GM23338 (cell line): Measurements from ENCODE around the gene PTPRN2. TPM values are rescaled to one million over a fixed set of nuclear protein-coding genes. Genes with fewer than 3 reads are reported as not detected.

Source experiments
- ATAC-seq: fragments of 200-7000 bp; cut with Tn5 transposase; 3 replicates; pipeline ENCODE4 v1.9.1; 2020
- DNase-seq: peaks from one replicate; pipeline ENCODE4 v3.0.0-alpha.2; 2015; ENCODE audit warnings: low spot score
- H2AFZ ChIP-seq: fragments of 200-600 bp; sonication (generic); 2 replicates; pipeline ENCODE4 v1.8.0; 2016; ENCODE audit warnings: antibody characterized with exemption, mild to moderate bottlenecking, moderate library complexity
- H3F3A ChIP-seq: fragments of 200-600 bp; sonication (generic); replicated peaks from 2 replicates; pipeline ENCODE4 v1.8.0; 2017; ENCODE audit warnings: antibody characterized with exemption, mixed run types, low read depth
- H3K27ac ChIP-seq: fragments of 200-600 bp; sonication (generic); 2 replicates; pipeline ENCODE4 v1.6.1; 2016; ENCODE audit warnings: low read depth
- H3K27me3 ChIP-seq: fragments of 200-600 bp; sonication (generic); 2 replicates; pipeline ENCODE4 v1.8.0; 2016; ENCODE audit warnings: mild to moderate bottlenecking, mixed run types, moderate library complexity; ENCODE audit not compliant: insufficient read depth
- H3K36me3 ChIP-seq: fragments of 200-600 bp; sonication (generic); 2 replicates; pipeline ENCODE4 v1.8.0; 2016; ENCODE audit warnings: mild to moderate bottlenecking; ENCODE audit not compliant: insufficient read depth
- H3K4me1 ChIP-seq: fragments of 200-600 bp; sonication (generic); 2 replicates; pipeline ENCODE4 v1.8.0; 2016; ENCODE audit warnings: mild to moderate bottlenecking, moderate library complexity; ENCODE audit not compliant: insufficient read depth
- H3K4me2 ChIP-seq: fragments of 200-600 bp; sonication (generic); 2 replicates; pipeline ENCODE4 v1.7.1; 2017; ENCODE audit warnings: mixed run types
- H3K4me3 ChIP-seq: fragments of 200-600 bp; sonication (generic); 2 replicates; pipeline ENCODE4 v1.6.1; 2016; ENCODE audit warnings: mixed run types
- H3K79me2 ChIP-seq: fragments of 200-600 bp; sonication (generic); replicated peaks from 2 replicates; pipeline ENCODE4 v1.8.0; 2017; ENCODE audit warnings: mild to moderate bottlenecking; ENCODE audit not compliant: insufficient read depth
- H3K9me2 ChIP-seq: fragments of 200-600 bp; sonication (generic); 2 replicates; pipeline ENCODE4 v1.8.0; 2017; ENCODE audit not compliant: insufficient read depth
- H4K20me1 ChIP-seq: fragments of 200-600 bp; sonication (generic); replicated peaks from 2 replicates; pipeline ENCODE4 v1.8.0; 2017; ENCODE audit warnings: mild to moderate bottlenecking; ENCODE audit not compliant: insufficient read depth
- H3K27ac Mint-ChIP-seq: 2 replicates; pipeline ENCODE4 v1.8.0; 2020; ENCODE audit warnings: inconsistent platforms, mild to moderate bottlenecking, moderate library complexity, mixed read lengths
- H3K27me3 Mint-ChIP-seq: 3 replicates; pipeline ENCODE4 v1.8.0; 2022; ENCODE audit warnings: low read depth, mild to moderate bottlenecking, moderate library complexity, mixed read lengths, inconsistent platforms; ENCODE audit not compliant: insufficient read depth, poor library complexity
- H3K36me3 Mint-ChIP-seq: 3 replicates; pipeline ENCODE4 v1.8.0; 2021; ENCODE audit warnings: low read depth, mild to moderate bottlenecking, inconsistent platforms, moderate library complexity, mixed read lengths
- H3K4me1 Mint-ChIP-seq: 3 replicates; pipeline ENCODE4 v1.8.0; 2020; ENCODE audit warnings: mild to moderate bottlenecking, inconsistent platforms, mixed read lengths
- H3K4me3 Mint-ChIP-seq: 3 replicates; pipeline ENCODE4 v1.8.0; 2021; ENCODE audit warnings: moderate library complexity, mild to moderate bottlenecking, inconsistent platforms, mixed read lengths
- H3K9me3 Mint-ChIP-seq: 3 replicates; pipeline ENCODE4 v1.8.0; 2020; ENCODE audit warnings: moderate library complexity, mild to moderate bottlenecking, inconsistent platforms, mixed read lengths
- EZH2 ChIP-seq: fragments of 200-600 bp; sonication (generic); IDR thresholded peaks from one replicate; pipeline ENCODE4 v1.8.0; 2017; ENCODE audit warnings: antibody characterized with exemption, mild to moderate bottlenecking, low read depth; ENCODE audit not compliant: unreplicated experiment
- NANOG ChIP-seq: IDR thresholded peaks from 2 replicates; pipeline ENCODE4 v1.6.1; 2016; ENCODE audit warnings: antibody characterized with exemption, borderline replicate concordance
- POLR2AphosphoS5 ChIP-seq: IDR thresholded peaks from 2 replicates; pipeline ENCODE4 v1.6.1; 2016; ENCODE audit warnings: antibody characterized with exemption, low read depth
- STAT1 ChIP-seq: IDR thresholded peaks from one replicate; pipeline ENCODE4 v1.6.1; 2016; ENCODE audit warnings: antibody characterized with exemption; ENCODE audit not compliant: unreplicated experiment
- ZNF114 ChIP-seq: fragments of 250-450 bp; sonication (Bioruptor Pico); IDR thresholded peaks from 2 replicates; pipeline ENCODE4 v1.5.0; 2020; ENCODE audit warnings: mild to moderate bottlenecking, moderate library complexity
- ZNF331 ChIP-seq: fragments of 250-450 bp; sonication (Bioruptor Pico); IDR thresholded peaks from 2 replicates; pipeline ENCODE4 v1.5.0; 2020; ENCODE audit warnings: low read depth, mild to moderate bottlenecking, moderate library complexity
- polyA plus RNA-seq: library from polyadenylated mRNA; unstranded; fragments of >200 nt; fragmentation: Nextera tagmentation; extraction: Ambion mirVana; gene quantifications from 2 replicates; pipeline ENCODE4 v1.2.1, GENCODE V29; 2016
- total RNA-seq: library from RNA; depleted of rRNA; stranded (reverse); fragments of >200 nt; shearing (Covaris generic); gene quantifications from 2 replicates; pipeline ENCODE4 v1.2.3, GENCODE V29; 2014
- TF ChIP-seq, protein P1 (sequence below): IDR thresholded peaks from 2 replicates; pipeline ENCODE4 v1.6.1; 2016; ENCODE audit warnings: antibody characterized with exemption
- TF ChIP-seq, protein P2 (sequence below): fragments of 250-450 bp; sonication (Bioruptor Pico); IDR thresholded peaks from 2 replicates; pipeline ENCODE4 v1.5.0; 2020; ENCODE audit warnings: mild to moderate bottlenecking, moderate library complexity

PTPRN2 gene
- total and polyA plus RNA-seq, 2 experiments from 2014 or later: 0.87 to 4.0 TPM

DNA sequence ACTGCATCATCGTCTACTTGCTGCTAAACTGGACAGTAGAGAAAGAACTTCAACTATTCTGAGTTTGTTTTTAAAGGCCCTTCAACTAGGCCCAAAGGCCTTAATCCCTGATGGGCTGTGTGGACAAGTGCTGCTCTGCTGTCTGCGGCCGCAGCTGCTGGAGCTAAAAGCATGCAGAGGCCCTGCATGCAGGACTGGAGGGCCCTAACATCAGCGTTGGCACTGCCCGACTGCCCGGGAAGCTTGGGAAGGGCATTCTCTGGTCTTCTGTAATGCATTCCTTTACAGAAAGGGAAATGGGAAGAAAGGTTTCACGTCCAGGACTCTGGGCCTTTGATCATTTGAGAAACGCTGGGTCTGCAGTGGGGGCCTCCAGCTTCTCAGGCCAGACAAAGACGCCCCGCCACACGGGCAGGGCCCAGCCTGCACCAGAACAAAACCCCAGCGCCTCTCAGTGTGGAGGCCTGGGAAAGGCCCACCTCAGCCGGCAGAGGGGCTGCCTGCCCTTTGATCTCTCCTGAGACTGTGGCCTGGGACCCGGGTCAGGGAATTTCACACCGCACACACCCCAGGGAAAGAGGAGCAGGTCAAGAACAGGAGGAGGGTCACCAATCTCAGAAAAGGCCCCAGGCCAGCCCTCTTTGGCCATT is 1021.5 kb downstream of the PTPRN2 start:
- no peak overlapping the region for H2AFZ ChIP-seq
- Mint-ChIP-seq H3K9me3 (no peaks in the 10 kb centered on the region; the same call in none of the 3 replicates), H3K36me3 (peaks cover 43% of the 10 kb centered on the region), H3K27ac (no peak overlapping the region), H3K27me3 (no peaks in the 10 kb centered on the region), H3K4me3 (no peak overlapping the region), H3K4me1 (no peaks in the 10 kb centered on the region)
- DNase-seq: no peak
- H3K4me1 ChIP-seq: no peaks in the 10 kb centered on the region
- H3K4me3 ChIP-seq: no peak overlapping the region
- no peaks in the 10 kb centered on the region for H4K20me1 ChIP-seq
- no peaks in the 10 kb centered on the region for H3K36me3 ChIP-seq
- no peak overlapping the region for H3K4me2 ChIP-seq
- TF ChIP-seq, protein P1, sequence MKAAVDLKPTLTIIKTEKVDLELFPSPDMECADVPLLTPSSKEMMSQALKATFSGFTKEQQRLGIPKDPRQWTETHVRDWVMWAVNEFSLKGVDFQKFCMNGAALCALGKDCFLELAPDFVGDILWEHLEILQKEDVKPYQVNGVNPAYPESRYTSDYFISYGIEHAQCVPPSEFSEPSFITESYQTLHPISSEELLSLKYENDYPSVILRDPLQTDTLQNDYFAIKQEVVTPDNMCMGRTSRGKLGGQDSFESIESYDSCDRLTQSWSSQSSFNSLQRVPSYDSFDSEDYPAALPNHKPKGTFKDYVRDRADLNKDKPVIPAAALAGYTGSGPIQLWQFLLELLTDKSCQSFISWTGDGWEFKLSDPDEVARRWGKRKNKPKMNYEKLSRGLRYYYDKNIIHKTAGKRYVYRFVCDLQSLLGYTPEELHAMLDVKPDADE: no peak
- no peak for TF ChIP-seq STAT1
- no peak for TF ChIP-seq ZNF114 (CRISPR knock-in tag)
- TF ChIP-seq, protein P2, sequence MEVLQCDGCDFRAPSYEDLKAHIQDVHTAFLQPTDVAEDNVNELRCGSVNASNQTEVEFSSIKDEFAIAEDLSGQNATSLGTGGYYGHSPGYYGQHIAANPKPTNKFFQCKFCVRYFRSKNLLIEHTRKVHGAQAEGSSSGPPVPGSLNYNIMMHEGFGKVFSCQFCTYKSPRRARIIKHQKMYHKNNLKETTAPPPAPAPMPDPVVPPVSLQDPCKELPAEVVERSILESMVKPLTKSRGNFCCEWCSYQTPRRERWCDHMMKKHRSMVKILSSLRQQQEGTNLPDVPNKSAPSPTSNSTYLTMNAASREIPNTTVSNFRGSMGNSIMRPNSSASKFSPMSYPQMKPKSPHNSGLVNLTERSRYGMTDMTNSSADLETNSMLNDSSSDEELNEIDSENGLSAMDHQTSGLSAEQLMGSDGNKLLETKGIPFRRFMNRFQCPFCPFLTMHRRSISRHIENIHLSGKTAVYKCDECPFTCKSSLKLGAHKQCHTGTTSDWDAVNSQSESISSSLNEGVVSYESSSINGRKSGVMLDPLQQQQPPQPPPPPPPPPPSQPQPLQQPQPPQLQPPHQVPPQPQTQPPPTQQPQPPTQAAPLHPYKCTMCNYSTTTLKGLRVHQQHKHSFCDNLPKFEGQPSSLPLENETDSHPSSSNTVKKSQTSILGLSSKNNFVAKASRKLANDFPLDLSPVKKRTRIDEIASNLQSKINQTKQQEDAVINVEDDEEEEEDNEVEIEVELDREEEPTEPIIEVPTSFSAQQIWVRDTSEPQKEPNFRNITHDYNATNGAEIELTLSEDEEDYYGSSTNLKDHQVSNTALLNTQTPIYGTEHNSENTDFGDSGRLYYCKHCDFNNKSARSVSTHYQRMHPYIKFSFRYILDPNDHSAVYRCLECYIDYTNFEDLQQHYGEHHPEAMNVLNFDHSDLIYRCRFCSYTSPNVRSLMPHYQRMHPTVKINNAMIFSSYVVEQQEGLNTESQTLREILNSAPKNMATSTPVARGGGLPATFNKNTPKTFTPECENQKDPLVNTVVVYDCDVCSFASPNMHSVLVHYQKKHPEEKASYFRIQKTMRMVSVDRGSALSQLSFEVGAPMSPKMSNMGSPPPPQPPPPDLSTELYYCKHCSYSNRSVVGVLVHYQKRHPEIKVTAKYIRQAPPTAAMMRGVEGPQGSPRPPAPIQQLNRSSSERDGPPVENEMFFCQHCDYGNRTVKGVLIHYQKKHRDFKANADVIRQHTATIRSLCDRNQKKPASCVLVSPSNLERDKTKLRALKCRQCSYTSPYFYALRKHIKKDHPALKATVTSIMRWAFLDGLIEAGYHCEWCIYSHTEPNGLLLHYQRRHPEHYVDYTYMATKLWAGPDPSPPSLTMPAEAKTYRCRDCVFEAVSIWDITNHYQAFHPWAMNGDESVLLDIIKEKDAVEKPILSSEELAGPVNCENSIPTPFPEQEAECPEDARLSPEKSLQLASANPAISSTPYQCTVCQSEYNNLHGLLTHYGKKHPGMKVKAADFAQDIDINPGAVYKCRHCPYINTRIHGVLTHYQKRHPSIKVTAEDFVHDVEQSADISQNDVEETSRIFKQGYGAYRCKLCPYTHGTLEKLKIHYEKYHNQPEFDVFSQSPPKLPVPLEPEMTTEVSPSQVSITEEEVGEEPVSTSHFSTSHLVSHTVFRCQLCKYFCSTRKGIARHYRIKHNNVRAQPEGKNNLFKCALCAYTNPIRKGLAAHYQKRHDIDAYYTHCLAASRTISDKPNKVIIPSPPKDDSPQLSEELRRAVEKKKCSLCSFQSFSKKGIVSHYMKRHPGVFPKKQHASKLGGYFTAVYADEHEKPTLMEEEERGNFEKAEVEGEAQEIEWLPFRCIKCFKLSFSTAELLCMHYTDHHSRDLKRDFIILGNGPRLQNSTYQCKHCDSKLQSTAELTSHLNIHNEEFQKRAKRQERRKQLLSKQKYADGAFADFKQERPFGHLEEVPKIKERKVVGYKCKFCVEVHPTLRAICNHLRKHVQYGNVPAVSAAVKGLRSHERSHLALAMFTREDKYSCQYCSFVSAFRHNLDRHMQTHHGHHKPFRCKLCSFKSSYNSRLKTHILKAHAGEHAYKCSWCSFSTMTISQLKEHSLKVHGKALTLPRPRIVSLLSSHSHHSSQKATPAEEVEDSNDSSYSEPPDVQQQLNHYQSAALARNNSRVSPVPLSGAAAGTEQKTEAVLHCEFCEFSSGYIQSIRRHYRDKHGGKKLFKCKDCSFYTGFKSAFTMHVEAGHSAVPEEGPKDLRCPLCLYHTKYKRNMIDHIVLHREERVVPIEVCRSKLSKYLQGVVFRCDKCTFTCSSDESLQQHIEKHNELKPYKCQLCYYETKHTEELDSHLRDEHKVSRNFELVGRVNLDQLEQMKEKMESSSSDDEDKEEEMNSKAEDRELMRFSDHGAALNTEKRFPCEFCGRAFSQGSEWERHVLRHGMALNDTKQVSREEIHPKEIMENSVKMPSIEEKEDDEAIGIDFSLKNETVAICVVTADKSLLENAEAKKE (CRISPR knock-in tag): no peak
- TF ChIP-seq EZH2: no peak
- TF ChIP-seq POLR2AphosphoS5: no peak
- no peak for TF ChIP-seq NANOG
- TF ChIP-seq ZNF331 (CRISPR knock-in tag): no peak
- H3F3A ChIP-seq: no peaks in the 10 kb centered on the region
- no peaks in the 10 kb centered on the region for H3K9me2 ChIP-seq
- no peak overlapping the region for H3K27ac ChIP-seq
- no peak for ATAC-seq
- H3K79me2 ChIP-seq: no peaks in the 10 kb centered on the region
- no peaks in the 10 kb centered on the region for H3K27me3 ChIP-seq
